Activated CD4-positive, alpha-beta memory T cell treated with anti-CD3 and anti-CD28 coated beads for 36 hours (primary cell): ENCODE measurements around the gene GOLGB1. TPM values are rescaled to one million over a fixed set of nuclear protein-coding genes. Genes with fewer than 3 reads are reported as not detected.
"Not testable (repeated sequence)": the region's sequence is repeated elsewhere in the genome, so short reads cannot be mapped to it uniquely, and the experiment has no call there.

ENCODE experiments used
- CTCF ChIA-PET: fragments of 350-600 bp; sonication (Branson Sonifier 250); formaldehyde crosslinking; loops from one replicate; lab custom pipeline; 2021; ENCODE audit warnings: antibody characterized with exemption, inconsistent platforms; lab: Charles Lee
- POLR2A ChIA-PET: fragments of 350-600 bp; sonication (Branson Sonifier 250); formaldehyde crosslinking; loops from one replicate; lab custom pipeline; 2021; ENCODE audit warnings: antibody characterized with exemption; lab: Charles Lee
- DNase-seq: peaks from one replicate; pipeline ENCODE4 v3.0.0-alpha.2; 2020
- H3K27ac Mint-ChIP-seq: one replicate; pipeline ENCODE4 v1.8.0; 2021; ENCODE audit warnings: mixed read lengths
- H3K27me3 Mint-ChIP-seq: one replicate; pipeline ENCODE4 v1.8.0; 2021; ENCODE audit warnings: mixed read lengths
- H3K36me3 Mint-ChIP-seq: one replicate; pipeline ENCODE4 v1.8.0; 2021; ENCODE audit warnings: mixed read lengths
- H3K4me1 Mint-ChIP-seq: one replicate; pipeline ENCODE4 v1.8.0; 2021; ENCODE audit warnings: low read depth, mixed read lengths
- H3K4me3 Mint-ChIP-seq: one replicate; pipeline ENCODE4 v1.8.0; 2021; ENCODE audit warnings: mild to moderate bottlenecking, mixed read lengths
- H3K9me3 Mint-ChIP-seq: one replicate; pipeline ENCODE4 v1.8.0; 2021; ENCODE audit warnings: mixed read lengths
- intact Hi-C: fragments of 100-400 bp; cut with micrococcal nuclease; formaldehyde crosslinking; loops from one replicate; pipeline ENCODE4 v1.15.1; 2023
- total RNA-seq, 2 experiments: library from RNA; stranded (reverse); gene quantifications; one replicate each; pipeline ENCODE4 v1.2.3, GENCODE V29; 2021

The GOLGB1 gene
- total RNA-seq = 10 to 100 TPM; 22.7 to 26.0 TPM

- ChIA-PET POLR2A (interaction anchor here (1.0 to 2.1 kb wide), 5 partner anchors 11 to 89 kb away, joined by 4 to 8 read pairs (median 5); partner anchors contain the start of genes EAF2, HCLS1 and IQCB1), CTCF (interaction anchor here (0.6 to 1.3 kb wide), 4 partner anchors 14 to 94 kb away, joined by 3 to 4 read pairs (median 3); partner anchors contain the start of gene HCLS1)
- peaks cover 10% of the 10 kb centered on the region for H3K4me1 Mint-ChIP-seq
- intact Hi-C loops = loop anchor here (1.0 to 5.0 kb wide), 10 partner anchors 14 to 1835 kb away; partner anchors contain the start of genes EAF2, GTF2E1, HACD2 and HCLS1
- no peak within 1 kb of the TSS for H3K27ac Mint-ChIP-seq
- no peaks in the 10 kb centered on the region for H3K27me3 Mint-ChIP-seq
- DNase-seq = peak; percentile 97
- H3K9me3 Mint-ChIP-seq = no peaks in the 10 kb centered on the region
- H3K36me3 Mint-ChIP-seq = no peaks in the 10 kb centered on the region
- no peak within 1 kb of the TSS for H3K4me3 Mint-ChIP-seq
Measured at GRCh38 chr3:121749276-121750086, at the start of gene GOLGB1. GOLGB1 (minus strand) TSS chr3:121749741; CDS start chr3:121730971, 18,770 bp downstream.

- ChIA-PET CTCF (no interaction called here), POLR2A (no interaction called here)
- Mint-ChIP-seq H3K9me3 (no peaks in the 10 kb centered on the region), H3K4me1 (peaks cover 6% of the 10 kb centered on the region), H3K27ac (no peak overlapping the region), H3K36me3 (peaks cover 28% of the 10 kb centered on the region), H3K4me3 (no peak overlapping the region), H3K27me3 (no peaks in the 10 kb centered on the region)
- intact Hi-C loops = no loop called here
- DNase-seq = no peak
Measured at GRCh38 chr3:121796970-121797369, 47.4 kb upstream of the GOLGB1 start.

- Mint-ChIP-seq H3K36me3 (peaks cover 38% of the 10 kb centered on the region), H3K4me1 (no peaks in the 10 kb centered on the region), H3K4me3 (no peak overlapping the region), H3K27ac (no peak overlapping the region), H3K27me3 (no peaks in the 10 kb centered on the region), H3K9me3 (no peaks in the 10 kb centered on the region)
- no peak for DNase-seq
- intact Hi-C loops = no loop called here
- POLR2A ChIA-PET = no interaction called here
- CTCF ChIA-PET = no interaction called here
Measured at GRCh38 chr3:121794264-121794983, 44.9 kb upstream of the GOLGB1 start.

- peaks cover 47% of the 10 kb centered on the region for H3K36me3 Mint-ChIP-seq
- no peak for DNase-seq
- no peak overlapping the region for H3K4me3 Mint-ChIP-seq
- no peak overlapping the region for H3K27ac Mint-ChIP-seq
- intact Hi-C loops = no loop called here
- POLR2A ChIA-PET = no interaction called here
- H3K9me3 Mint-ChIP-seq = no peaks in the 10 kb centered on the region
- CTCF ChIA-PET = no interaction called here
- H3K4me1 Mint-ChIP-seq = no peaks in the 10 kb centered on the region
- H3K27me3 Mint-ChIP-seq = no peaks in the 10 kb centered on the region
Measured at GRCh38 chr3:121793078-121793477, 43.5 kb upstream of the GOLGB1 start.

- Mint-ChIP-seq H3K4me3 (no peak overlapping the region), H3K36me3 (peaks cover 55% of the 10 kb centered on the region), H3K9me3 (no peaks in the 10 kb centered on the region), H3K27ac (no peak overlapping the region), H3K4me1 (no peaks in the 10 kb centered on the region), H3K27me3 (no peaks in the 10 kb centered on the region)
- DNase-seq = no peak
- ChIA-PET POLR2A (no interaction called here), CTCF (no interaction called here)
- intact Hi-C loops = no loop called here
Measured at GRCh38 chr3:121786485-121786884, 36.9 kb upstream of the GOLGB1 start.

- H3K27ac Mint-ChIP-seq, H3K4me3 Mint-ChIP-seq, H3K27me3 Mint-ChIP-seq, H3K4me1 Mint-ChIP-seq, DNase-seq, POLR2A ChIA-PET, CTCF ChIA-PET, H3K9me3 Mint-ChIP-seq, intact Hi-C loops: not testable (repeated sequence)
- H3K36me3 Mint-ChIP-seq = peaks cover 66% of the 10 kb centered on the region
Measured at GRCh38 chr3:121782784-121783183, 33.2 kb upstream of the GOLGB1 start.

- Mint-ChIP-seq H3K9me3 (no peaks in the 10 kb centered on the region), H3K27ac (no peak overlapping the region), H3K27me3 (no peaks in the 10 kb centered on the region), H3K36me3 (peaks cover 71% of the 10 kb centered on the region), H3K4me3 (no peak overlapping the region), H3K4me1 (no peaks in the 10 kb centered on the region)
- intact Hi-C loops = no loop called here
- POLR2A ChIA-PET = no interaction called here
- no peak for DNase-seq
- CTCF ChIA-PET = no interaction called here
Measured at GRCh38 chr3:121781611-121782010, 32.1 kb upstream of the GOLGB1 start.

- H3K4me3 Mint-ChIP-seq, H3K27me3 Mint-ChIP-seq, DNase-seq, H3K4me1 Mint-ChIP-seq, CTCF ChIA-PET, H3K9me3 Mint-ChIP-seq, intact Hi-C loops, POLR2A ChIA-PET, H3K27ac Mint-ChIP-seq: not testable (repeated sequence)
- peaks cover 73% of the 10 kb centered on the region for H3K36me3 Mint-ChIP-seq
Measured at GRCh38 chr3:121775095-121775494, 25.6 kb upstream of the GOLGB1 start.

GRCh38 chr3:121769246-121769645 is 19.7 kb upstream of the GOLGB1 start:
- ChIA-PET POLR2A (no interaction called here), CTCF (no interaction called here)
- no peaks in the 10 kb centered on the region for H3K9me3 Mint-ChIP-seq
- H3K4me3 Mint-ChIP-seq = no peak overlapping the region
- no peaks in the 10 kb centered on the region for H3K27me3 Mint-ChIP-seq
- H3K36me3 Mint-ChIP-seq = peaks cover 33% of the 10 kb centered on the region
- no peaks in the 10 kb centered on the region for H3K4me1 Mint-ChIP-seq
- no peak overlapping the region for H3K27ac Mint-ChIP-seq
- intact Hi-C loops = no loop called here
- DNase-seq = no peak

- Mint-ChIP-seq H3K9me3 (no peaks in the 10 kb centered on the region), H3K4me1 (no peaks in the 10 kb centered on the region), H3K36me3 (peaks cover 27% of the 10 kb centered on the region), H3K27ac (no peak overlapping the region), H3K4me3 (no peak overlapping the region), H3K27me3 (no peaks in the 10 kb centered on the region)
- CTCF ChIA-PET = no interaction called here
- POLR2A ChIA-PET = no interaction called here
- intact Hi-C loops = no loop called here
- DNase-seq = no peak
Measured at GRCh38 chr3:121768452-121768851, 18.9 kb upstream of the GOLGB1 start.

GRCh38 chr3:121759541-121760202 is 10.1 kb upstream of the GOLGB1 start:
- ChIA-PET CTCF (no interaction called here), POLR2A (no interaction called here)
- Mint-ChIP-seq H3K9me3 (no peaks in the 10 kb centered on the region), H3K4me3 (no peak overlapping the region), H3K27ac (no peak overlapping the region), H3K4me1 (no peaks in the 10 kb centered on the region), H3K27me3 (no peaks in the 10 kb centered on the region), H3K36me3 (no peaks in the 10 kb centered on the region)
- intact Hi-C loops = no loop called here
- no peak for DNase-seq
